ENCODE data around the gene LRRC3C.
A peak's percentile ranks its signal among the peaks of the same experiment; 100 is the strongest.

Gene LRRC3C

GRCh38 chr17:39975801-39976200 is 48.3 kb downstream of the LRRC3C start:
- H3K4me3 ChIP-seq (ENCODE audit: control insufficient read depth, low read depth, low read length) = no peak overlapping the region
- DNase-seq (ENCODE audit: low read depth) = no peak
- TF ChIP-seq, protein P1, sequence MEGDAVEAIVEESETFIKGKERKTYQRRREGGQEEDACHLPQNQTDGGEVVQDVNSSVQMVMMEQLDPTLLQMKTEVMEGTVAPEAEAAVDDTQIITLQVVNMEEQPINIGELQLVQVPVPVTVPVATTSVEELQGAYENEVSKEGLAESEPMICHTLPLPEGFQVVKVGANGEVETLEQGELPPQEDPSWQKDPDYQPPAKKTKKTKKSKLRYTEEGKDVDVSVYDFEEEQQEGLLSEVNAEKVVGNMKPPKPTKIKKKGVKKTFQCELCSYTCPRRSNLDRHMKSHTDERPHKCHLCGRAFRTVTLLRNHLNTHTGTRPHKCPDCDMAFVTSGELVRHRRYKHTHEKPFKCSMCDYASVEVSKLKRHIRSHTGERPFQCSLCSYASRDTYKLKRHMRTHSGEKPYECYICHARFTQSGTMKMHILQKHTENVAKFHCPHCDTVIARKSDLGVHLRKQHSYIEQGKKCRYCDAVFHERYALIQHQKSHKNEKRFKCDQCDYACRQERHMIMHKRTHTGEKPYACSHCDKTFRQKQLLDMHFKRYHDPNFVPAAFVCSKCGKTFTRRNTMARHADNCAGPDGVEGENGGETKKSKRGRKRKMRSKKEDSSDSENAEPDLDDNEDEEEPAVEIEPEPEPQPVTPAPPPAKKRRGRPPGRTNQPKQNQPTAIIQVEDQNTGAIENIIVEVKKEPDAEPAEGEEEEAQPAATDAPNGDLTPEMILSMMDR (IDR thresholded peaks at IDR 0.05; ENCODE audit: control insufficient read depth, insufficient read depth, low read depth, low read length, missing control alignments) = no peak

GRCh38 chr17:39979016-39979670 is 51.6 kb downstream of the LRRC3C start:
- H3K4me3 ChIP-seq (ENCODE audit: control insufficient read depth, low read depth, low read length) = no peak overlapping the region
- peak; percentile 75 for DNase-seq (ENCODE audit: low read depth)
- TF ChIP-seq, protein P1 (IDR thresholded peaks at IDR 0.05; ENCODE audit: control insufficient read depth, insufficient read depth, low read depth, low read length, missing control alignments) = no peak

DNA sequence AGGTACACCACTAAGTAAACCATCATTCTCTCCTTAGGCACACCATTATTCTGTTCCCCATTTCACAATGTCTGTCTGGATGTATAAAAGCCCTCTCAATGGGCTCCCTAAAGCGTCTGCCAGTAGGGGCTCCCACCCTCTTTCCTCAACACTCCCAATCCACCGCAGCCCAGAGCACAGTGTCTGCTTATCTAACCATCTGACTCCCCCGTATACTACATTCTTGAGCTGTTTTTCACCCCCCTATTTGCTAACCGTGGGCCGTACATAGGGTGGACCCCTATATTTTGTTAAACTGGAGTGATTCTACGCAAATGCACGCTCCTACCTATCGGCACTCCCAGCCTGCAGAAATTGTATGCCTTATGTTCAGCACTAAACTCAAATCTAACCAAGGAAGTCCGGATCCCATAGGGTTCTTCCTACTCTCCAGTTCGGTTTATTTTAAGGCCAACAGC is 52.4 kb downstream of the LRRC3C start:
- DNase-seq (ENCODE audit: low read depth) = no peak
- H3K4me3 ChIP-seq (ENCODE audit: control insufficient read depth, low read depth, low read length) = peak overlapping the region; percentile 54
- TF ChIP-seq, protein P1 (IDR thresholded peaks at IDR 0.05; ENCODE audit: control insufficient read depth, insufficient read depth, low read depth, low read length, missing control alignments) = no peak

GRCh38 chr17:39980351-39981206 is 53.0 kb downstream of the LRRC3C start, which contains the start of gene PSMD3:
TSS of gene PSMD3 (plus strand) at chr17:39980807. CDS start at chr17:39980971, 164 bp downstream.
- DNase-seq (ENCODE audit: low read depth) = peak; percentile 98
- peak within 1 kb of the TSS; percentile 93 for H3K4me3 ChIP-seq (ENCODE audit: control insufficient read depth, low read depth, low read length)
- TF ChIP-seq, protein P1 (IDR thresholded peaks at IDR 0.05; ENCODE audit: control insufficient read depth, insufficient read depth, low read depth, low read length, missing control alignments) = peak; percentile 83

DNA sequence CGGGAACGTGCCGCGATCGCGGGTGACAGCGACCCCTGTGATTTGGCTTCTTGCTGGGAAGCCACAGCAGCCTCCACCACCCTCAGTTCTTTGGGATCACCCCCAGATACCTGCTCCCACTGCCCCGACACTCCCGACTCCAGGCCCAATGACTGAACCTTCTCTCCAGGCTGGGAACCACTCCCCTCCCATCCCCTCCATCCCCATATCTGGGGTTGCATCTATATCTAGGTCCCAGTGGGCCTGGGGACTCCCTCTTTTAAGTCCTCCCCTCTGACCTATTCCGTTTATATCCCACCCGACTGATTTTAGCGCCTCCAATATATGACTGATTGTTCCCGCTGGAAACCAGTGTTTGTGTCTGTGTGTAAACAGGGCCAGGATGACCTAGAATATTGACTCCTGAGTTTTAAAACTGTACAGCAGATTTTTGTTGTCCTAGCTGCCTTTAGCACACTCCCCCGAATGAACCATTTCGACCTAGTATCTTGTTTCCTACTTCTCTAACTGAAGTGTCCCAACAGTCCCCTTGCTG is 53.7 kb downstream of the LRRC3C start:
- DNase-seq (ENCODE audit: low read depth) = no peak
- TF ChIP-seq, protein P1 (IDR thresholded peaks at IDR 0.05; ENCODE audit: control insufficient read depth, insufficient read depth, low read depth, low read length, missing control alignments) = no peak
- H3K4me3 ChIP-seq (ENCODE audit: control insufficient read depth, low read depth, low read length) = peak overlapping the region; percentile 93

GRCh38 chr17:39981766-39982375 is 54.3 kb downstream of the LRRC3C start:
- no peak for DNase-seq (ENCODE audit: low read depth)
- H3K4me3 ChIP-seq (ENCODE audit: control insufficient read depth, low read depth, low read length) = peak overlapping the region; percentile 93
- TF ChIP-seq, protein P1 (IDR thresholded peaks at IDR 0.05; ENCODE audit: control insufficient read depth, insufficient read depth, low read depth, low read length, missing control alignments) = no peak
